Measurements from ENCODE around the gene ADAM8. TPM values are rescaled to one million over a fixed set of nuclear protein-coding genes. Genes with fewer than 3 reads are reported as not detected.

Gene ADAM8
- total and polyA plus RNA-seq, 2 of the 8 experiments (the other 6 are each of a cell fraction or from before 2014, with no cell fraction given), result 4.6 TPM

DNA sequence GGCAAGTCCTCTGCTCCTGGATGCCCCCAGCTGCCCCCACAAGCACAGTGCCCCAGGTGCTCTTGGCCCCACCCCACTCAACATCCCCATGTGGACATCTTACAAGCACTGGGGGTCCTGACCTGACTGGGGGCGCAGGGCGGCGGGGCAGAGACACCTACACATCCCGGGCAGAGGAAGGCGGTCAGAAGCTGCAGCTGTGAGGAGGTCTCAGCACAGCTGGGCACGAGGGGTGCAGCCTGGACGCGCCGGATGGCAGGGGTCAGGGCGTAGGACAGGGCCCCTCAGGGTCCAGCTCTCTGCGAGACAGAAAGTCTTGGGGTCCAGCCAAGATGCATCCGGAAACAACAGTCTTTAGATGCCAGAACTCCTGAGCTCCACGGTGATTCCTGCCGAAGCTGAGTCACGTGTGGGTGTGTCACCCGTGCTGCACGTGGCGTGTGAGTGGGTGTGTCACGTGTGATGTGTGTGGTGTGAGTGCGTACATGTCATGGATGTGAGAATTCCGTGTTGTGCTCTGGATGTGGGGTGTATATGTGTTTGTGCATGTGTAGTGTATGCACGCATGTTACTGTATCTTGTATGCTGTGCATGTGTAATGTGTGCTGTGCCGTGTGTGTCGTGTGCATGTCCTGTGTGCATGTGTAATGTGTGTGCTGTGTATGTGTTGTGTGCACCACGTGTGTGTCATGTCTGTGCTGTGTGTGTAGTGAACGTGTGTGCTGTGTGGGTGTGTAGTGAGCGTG lies 33.9 kb downstream of the ADAM8 start:
- Histone ChIP-seq H3K18ac (ENCODE audit: extremely low read depth, low read length) (no peak overlapping the region), H3K79me1 (ENCODE audit: low read depth, low read length) (0 out of 2 replicates have a peak, but pooled peaks cover 2% of the 10 kb centered on the region), H3K9me3 (ENCODE audit: insufficient read depth in 2 of 2, low read depth in 1 of 2, low read length in 1 of 2) (no peaks in the 10 kb centered on the region), H2AK5ac (ENCODE audit: low read depth, low read length) (peak overlapping the region; percentile 80), H3K4ac (replicated peaks; ENCODE audit: insufficient read length, low read depth, low read length) (peak overlapping the region; percentile 91), H3K23me2 (ENCODE audit: low read depth, low read length) (peaks cover 4% of the 10 kb centered on the region; the same call in 1 of the 2 replicates), H2BK12ac (ENCODE audit: low read depth, low read length) (peak overlapping the region; percentile 3; the same call in 1 of the 2 replicates), H4K91ac (replicated peaks; ENCODE audit: insufficient read length, low read length) (peak overlapping the region; percentile 97), H3K36me3 (ENCODE audit: control insufficient read depth in 2 of 4, insufficient read depth in 4 of 4, low read length in 3 of 4) (no peaks in the 10 kb centered on the region; a peak in 3 of 8 replicates), H3K4me1 (replicated peaks in 1 of 4; ENCODE audit: control insufficient read depth in 3 of 4, insufficient read depth in 4 of 4, low read length in 3 of 4) (peaks cover 3 to 24% (median 9%) of the 10 kb centered on the region in 4 experiments), H4K20me1 (replicated peaks in 1 of 2; ENCODE audit: control insufficient read depth in 1 of 2, insufficient read depth in 2 of 2, low read length in 2 of 2) (peaks cover 0 to 4% of the 10 kb centered on the region in 2 experiments), H3K56ac (replicated peaks; ENCODE audit: insufficient read length, low read depth, low read length) (no peak overlapping the region), H2BK15ac (ENCODE audit: low read length) (peak overlapping the region; percentile 14; the same call in 1 of the 2 replicates), H3K79me2 (ENCODE audit: control insufficient read depth in 1 of 2, insufficient read depth in 2 of 2, low read length in 2 of 2) (no peaks in the 10 kb centered on the region), H3K23ac (ENCODE audit: insufficient read length) (no peak overlapping the region), H2BK20ac (ENCODE audit: low read length) (peak overlapping the region; percentile 2; the same call in 1 of the 2 replicates), H3K14ac (ENCODE audit: insufficient read length) (no peak overlapping the region), H4K8ac (ENCODE audit: extremely low read depth, insufficient read depth, low read length) (peak overlapping the region; percentile 35; the same call in 1 of the 2 replicates), H3K9ac (replicated peaks in 1 of 4; ENCODE audit: extremely low read depth in 1 of 4, low read depth in 3 of 4, low read length in 3 of 4) (no peak overlapping the region), H2BK120ac (replicated peaks; ENCODE audit: low read depth, low read length) (peak overlapping the region; percentile 64), H4K5ac (ENCODE audit: insufficient read length, low read depth, low read length) (no peak overlapping the region), H3K27ac (ENCODE audit: low read depth, low read length) (no peak overlapping the region), H3K27me3 (replicated peaks in 1 of 4; ENCODE audit: control insufficient read depth in 3 of 4, extremely low read depth in 1 of 4, insufficient read depth in 3 of 4, low read length in 3 of 4) (peaks cover 0 to 16% (median 13%) of the 10 kb centered on the region in 4 experiments; a peak in 6 of 7 replicates), H2AFZ (ENCODE audit: low read length) (no peak overlapping the region), H3K4me3 (ENCODE audit: extremely low read depth in 1 of 4, insufficient read depth in 2 of 4, low read depth in 3 of 4, low read length in 4 of 4) (no peak overlapping the region), H3K4me2 (ENCODE audit: insufficient read depth in 1 of 2, low read depth in 2 of 2, low read length in 2 of 2) (no peak overlapping the region), H2BK5ac (ENCODE audit: low read depth, low read length) (peak overlapping the region; percentile 21)
- no peak for TF ChIP-seq RAD21 (IDR thresholded peaks at IDR 0.05 in 1 of 2, conservative IDR thresholded peaks at IDR 0.05 in 1 of 2; ENCODE audit: low read depth in 2 of 2, low read length in 2 of 2)
- no peak for TF ChIP-seq JUN (IDR thresholded peaks at IDR 0.05; ENCODE audit: low read depth, low read length)
- no peak for TF ChIP-seq BCL11A (IDR thresholded peaks at IDR 0.05; ENCODE audit: low read depth in 2 of 2, low read length in 2 of 2)
- TF ChIP-seq ASH2L (IDR thresholded peaks at IDR 0.05; ENCODE audit: low read length), result no peak
- TF ChIP-seq TBP (IDR thresholded peaks at IDR 0.05; ENCODE audit: low read depth, low read length), result no peak
- no peak for TF ChIP-seq SP1 (IDR thresholded peaks at IDR 0.05; ENCODE audit: low read depth, low read length)
- no peak for TF ChIP-seq FOSL1 (IDR thresholded peaks at IDR 0.05; ENCODE audit: insufficient read depth, low read depth, low read length)
- TF ChIP-seq CBX8 (IDR thresholded peaks at IDR 0.05; ENCODE audit: borderline replicate concordance, low read depth, low read length), result no peak
- DNase-seq (ENCODE audit: low read depth in 1 of 2, low spot score in 2 of 2) (no peak), FAIRE-seq (no peak)
- CTCF ChIA-PET (ENCODE audit: partially characterized antibody), result no interaction called here
- POLR2A ChIA-PET (ENCODE audit: partially characterized antibody), result interaction anchor here (0.8 to 2.2 kb wide), 5 partner anchors 11 to 33 kb away, joined by 3 to 8 read pairs (median 3); no protein-coding TSS in a partner anchor
- WGBS, 2 experiments (ENCODE audit: extremely low coverage in 1 of 2, insufficient coverage in 1 of 2, insufficient read length in 1 of 2, insufficient replicate concordance in 2 of 2, low coverage in 1 of 2, low lambda C conversion rate in 2 of 2, missing lambda C conversion rate in 1 of 2), result 86% methylated on average over 27 of the region's 27 CpGs; no CpG with 5 or more reads in 1 of the 2 experiments
